Ectodermal cell (in vitro differentiated cells): ENCODE results near the gene ZKSCAN5.
"Not testable (repeated sequence)": the region's sequence is repeated elsewhere in the genome, so short reads cannot be mapped to it uniquely, and the experiment has no call there.

Experiments
- H3K27ac ChIP-seq: 2 replicates; pipeline ENCODE4 v1.7.0; 2013; ENCODE audit warnings: mild to moderate bottlenecking, low read depth, low read length; ENCODE audit not compliant: insufficient read depth, poor library complexity, severe bottlenecking
- H3K27me3 ChIP-seq: 2 replicates; pipeline ENCODE4 v1.7.0; 2013; ENCODE audit warnings: mild to moderate bottlenecking, low read length; ENCODE audit not compliant: insufficient read depth, control insufficient read depth, poor library complexity, severe bottlenecking
- H3K36me3 ChIP-seq: one replicate; pipeline ENCODE4 v1.7.0; 2013; ENCODE audit warnings: low read length; ENCODE audit not compliant: control insufficient read depth, insufficient read depth
- H3K4me1 ChIP-seq: one replicate; pipeline ENCODE4 v1.7.0; 2013; ENCODE audit warnings: low read length; ENCODE audit not compliant: control insufficient read depth, insufficient read depth
- H3K4me3 ChIP-seq: 2 replicates; pipeline ENCODE4 v1.7.0; 2013; ENCODE audit warnings: low read depth, low read length, control low read depth; ENCODE audit not compliant: insufficient read depth
- H3K9me3 ChIP-seq: 2 replicates; pipeline ENCODE4 v1.7.0; 2013; ENCODE audit warnings: mild to moderate bottlenecking, low read length, moderate library complexity; ENCODE audit not compliant: control insufficient read depth
- WGBS, 2 experiments: methylation state at CpG; one replicate each; pipeline ENCODE4 v1.1.7; 2013; ENCODE audit warnings: missing lambda C conversion rate in 2 of 2; 5-methylcytosine and 5-hydroxymethylcytosine counted together

ZKSCAN5 gene

GRCh38 chr7:99521399-99521798 lies 16.9 kb downstream of the ZKSCAN5 start:
- Histone ChIP-seq H3K4me1 (no peaks in the 10 kb centered on the region), H3K36me3 (peaks cover 24% of the 10 kb centered on the region), H3K27ac (no peak overlapping the region), H3K27me3 (no peaks in the 10 kb centered on the region), H3K9me3 (no peaks in the 10 kb centered on the region), H3K4me3 (no peak overlapping the region)
- 97% methylated on average over 3 of the region's 3 CpGs for WGBS, 2 experiments

GRCh38 chr7:99525713-99526440 lies 21.4 kb downstream of the ZKSCAN5 start:
- Histone ChIP-seq H3K36me3 (peaks cover 33% of the 10 kb centered on the region), H3K4me3 (no peak overlapping the region), H3K9me3 (peaks cover under 1% of the 10 kb centered on the region), H3K4me1 (no peaks in the 10 kb centered on the region), H3K27me3 (no peaks in the 10 kb centered on the region), H3K27ac (no peak overlapping the region)
- WGBS, 2 experiments: 96 to 97% methylated on average over 21 of the region's 21 CpGs

GRCh38 chr7:99531354-99531765 lies 26.9 kb downstream of the ZKSCAN5 start:
- Histone ChIP-seq H3K9me3 (peaks cover 14% of the 10 kb centered on the region), H3K27ac (no peak overlapping the region), H3K36me3 (peaks cover 51% of the 10 kb centered on the region), H3K27me3 (no peaks in the 10 kb centered on the region), H3K4me1 (no peaks in the 10 kb centered on the region), H3K4me3 (no peak overlapping the region)
- WGBS, 2 experiments: 97 to 98% methylated on average over 12 of the region's 12 CpGs

GRCh38 chr7:99535667-99536066 lies 31.2 kb downstream of the ZKSCAN5 start:
- Histone ChIP-seq H3K9me3 (peaks cover 14% of the 10 kb centered on the region), H3K4me3 (no peak overlapping the region), H3K36me3 (peaks cover 26% of the 10 kb centered on the region), H3K27me3 (no peaks in the 10 kb centered on the region), H3K27ac (no peak overlapping the region), H3K4me1 (no peaks in the 10 kb centered on the region)
- WGBS, 2 experiments: 95 to 98% methylated on average over 2 of the region's 2 CpGs

- no peaks in the 10 kb centered on the region for H3K9me3 ChIP-seq
- 89 to 91% methylated on average over 7 of the region's 7 CpGs for WGBS, 2 experiments
- H3K4me1 ChIP-seq: no peaks in the 10 kb centered on the region
- H3K4me3 ChIP-seq: no peak overlapping the region
- H3K27me3 ChIP-seq: no peaks in the 10 kb centered on the region
- no peak overlapping the region for H3K27ac ChIP-seq
- no peaks in the 10 kb centered on the region for H3K36me3 ChIP-seq
These were observed 34.9 kb downstream of the ZKSCAN5 start for GRCh38 chr7:99539213-99539811.

- H3K27me3 ChIP-seq: no peaks in the 10 kb centered on the region
- no peaks in the 10 kb centered on the region for H3K36me3 ChIP-seq
- no peaks in the 10 kb centered on the region for H3K4me1 ChIP-seq
- H3K4me3 ChIP-seq: no peak overlapping the region
- WGBS, 2 experiments: 93 to 95% methylated on average over 4 to 5 of the region's 5 CpGs
- no peaks in the 10 kb centered on the region for H3K9me3 ChIP-seq
- H3K27ac ChIP-seq: no peak overlapping the region
These were observed 36.1 kb downstream of the ZKSCAN5 start for GRCh38 chr7:99540542-99540941.

GRCh38 chr7:99541212-99541611 lies 36.8 kb downstream of the ZKSCAN5 start:
- 92 to 93% methylated on average over 9 of the region's 9 CpGs for WGBS, 2 experiments
- no peak overlapping the region for H3K27ac ChIP-seq
- H3K36me3 ChIP-seq: no peaks in the 10 kb centered on the region
- no peaks in the 10 kb centered on the region for H3K9me3 ChIP-seq
- H3K27me3 ChIP-seq: no peaks in the 10 kb centered on the region
- H3K4me1 ChIP-seq: no peaks in the 10 kb centered on the region
- H3K4me3 ChIP-seq: no peak overlapping the region

GRCh38 chr7:99543081-99543671 lies 38.7 kb downstream of the ZKSCAN5 start:
- Histone ChIP-seq H3K9me3 (no peaks in the 10 kb centered on the region), H3K27me3 (no peaks in the 10 kb centered on the region), H3K4me3 (no peak overlapping the region), H3K36me3 (peaks cover 17% of the 10 kb centered on the region), H3K4me1 (no peaks in the 10 kb centered on the region), H3K27ac (no peak overlapping the region)
- WGBS, 2 experiments: 96 to 97% methylated on average over 34 of the region's 34 CpGs

- WGBS, 2 experiments: 93 to 96% methylated on average over 6 of the region's 6 CpGs
- H3K4me3 ChIP-seq: no peak overlapping the region
- no peak overlapping the region for H3K27ac ChIP-seq
- no peaks in the 10 kb centered on the region for H3K4me1 ChIP-seq
- H3K27me3 ChIP-seq: no peaks in the 10 kb centered on the region
- no peaks in the 10 kb centered on the region for H3K9me3 ChIP-seq
- H3K36me3 ChIP-seq: peaks cover 19% of the 10 kb centered on the region
These were observed 39.5 kb downstream of the ZKSCAN5 start for GRCh38 chr7:99543916-99544315.

GRCh38 chr7:99545308-99545707 lies 40.8 kb downstream of the ZKSCAN5 start:
- H3K36me3 ChIP-seq: peaks cover 23% of the 10 kb centered on the region
- H3K27me3 ChIP-seq, H3K4me3 ChIP-seq, H3K9me3 ChIP-seq, H3K4me1 ChIP-seq, H3K27ac ChIP-seq: not testable (repeated sequence)
- WGBS, 2 experiments: 94 to 96% methylated on average over 5 of the region's 5 CpGs
